ENCODE measurements around the gene SLC5A2. TPM values are rescaled to one million over a fixed set of nuclear protein-coding genes. Genes with fewer than 3 reads are reported as not detected.
"Not testable (repeated sequence)": the region's sequence is repeated elsewhere in the genome, so short reads cannot be mapped to it uniquely, and the experiment has no call there.

Gene SLC5A2
- total and polyA plus RNA-seq, 2 donors from 2014 or later, result 4.8 to 208 TPM

- H3K9me3 ChIP-seq (ENCODE audit: control insufficient read depth in 2 of 3, insufficient read depth in 1 of 3, low read length in 3 of 3), result no peaks in the 10 kb centered on the region
- no peak overlapping the region for H3K4me3 ChIP-seq (ENCODE audit: low read length in 3 of 3)
- H3K27ac ChIP-seq (ENCODE audit: low read depth in 2 of 2, low read length in 2 of 2), result no peak overlapping the region
- H3K36me3 ChIP-seq (ENCODE audit: control insufficient read depth in 2 of 3, insufficient read depth in 3 of 3, low read length in 3 of 3), result no peaks in the 10 kb centered on the region
- DNase-seq (no peak), FAIRE-seq (no peak)
- no peaks in the 10 kb centered on the region for H3K27me3 ChIP-seq (ENCODE audit: control insufficient read depth, insufficient read depth, low read length)
- TF ChIP-seq, protein P1, sequence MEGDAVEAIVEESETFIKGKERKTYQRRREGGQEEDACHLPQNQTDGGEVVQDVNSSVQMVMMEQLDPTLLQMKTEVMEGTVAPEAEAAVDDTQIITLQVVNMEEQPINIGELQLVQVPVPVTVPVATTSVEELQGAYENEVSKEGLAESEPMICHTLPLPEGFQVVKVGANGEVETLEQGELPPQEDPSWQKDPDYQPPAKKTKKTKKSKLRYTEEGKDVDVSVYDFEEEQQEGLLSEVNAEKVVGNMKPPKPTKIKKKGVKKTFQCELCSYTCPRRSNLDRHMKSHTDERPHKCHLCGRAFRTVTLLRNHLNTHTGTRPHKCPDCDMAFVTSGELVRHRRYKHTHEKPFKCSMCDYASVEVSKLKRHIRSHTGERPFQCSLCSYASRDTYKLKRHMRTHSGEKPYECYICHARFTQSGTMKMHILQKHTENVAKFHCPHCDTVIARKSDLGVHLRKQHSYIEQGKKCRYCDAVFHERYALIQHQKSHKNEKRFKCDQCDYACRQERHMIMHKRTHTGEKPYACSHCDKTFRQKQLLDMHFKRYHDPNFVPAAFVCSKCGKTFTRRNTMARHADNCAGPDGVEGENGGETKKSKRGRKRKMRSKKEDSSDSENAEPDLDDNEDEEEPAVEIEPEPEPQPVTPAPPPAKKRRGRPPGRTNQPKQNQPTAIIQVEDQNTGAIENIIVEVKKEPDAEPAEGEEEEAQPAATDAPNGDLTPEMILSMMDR (IDR thresholded peaks at IDR 0.05; ENCODE audit: borderline replicate concordance, extremely low read depth, insufficient read depth), result no peak
- H3K9ac ChIP-seq (ENCODE audit: low read length in 3 of 3), result no peak overlapping the region
- intact Hi-C loops (cut with DNase I), result no loop called here
- H3K4me1 ChIP-seq (ENCODE audit: control insufficient read depth in 2 of 3, insufficient read depth in 2 of 3, low read depth in 1 of 3, low read length in 3 of 3), result no peaks in the 10 kb centered on the region
These were observed 38.4 kb downstream of the SLC5A2 start for GRCh38 chr16:31521368-31521767.

DNA sequence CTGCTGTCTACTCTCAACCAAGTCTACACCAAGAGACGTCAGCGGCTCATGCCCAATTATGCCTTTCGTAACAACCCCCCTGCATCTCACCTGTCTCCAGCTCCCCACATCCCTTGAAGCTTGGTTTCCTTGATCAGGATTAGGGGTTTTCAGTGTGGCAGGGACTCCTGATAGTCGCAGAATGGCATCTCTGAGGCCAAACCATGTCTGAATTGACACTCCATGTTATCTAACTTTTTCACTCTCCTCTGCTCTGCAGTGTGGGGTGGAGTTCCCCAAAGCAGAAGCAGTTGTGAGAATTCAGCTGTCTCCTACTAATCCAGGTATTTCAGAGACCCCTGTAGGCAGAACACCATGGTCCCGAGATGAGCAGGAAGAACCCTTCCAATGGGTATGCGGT is 39.1 kb downstream of the SLC5A2 start:
- no peaks in the 10 kb centered on the region for H3K27me3 ChIP-seq (ENCODE audit: control insufficient read depth, insufficient read depth, low read length)
- H3K27ac ChIP-seq (ENCODE audit: low read depth in 2 of 2, low read length in 2 of 2), result no peak overlapping the region
- no peaks in the 10 kb centered on the region for H3K36me3 ChIP-seq (ENCODE audit: control insufficient read depth in 2 of 3, insufficient read depth in 3 of 3, low read length in 3 of 3)
- FAIRE-seq (no peak), DNase-seq (no peak)
- TF ChIP-seq, protein P1 (IDR thresholded peaks at IDR 0.05; ENCODE audit: borderline replicate concordance, extremely low read depth, insufficient read depth), result no peak
- no peaks in the 10 kb centered on the region for H3K9me3 ChIP-seq (ENCODE audit: control insufficient read depth in 2 of 3, insufficient read depth in 1 of 3, low read length in 3 of 3)
- no peak overlapping the region for H3K9ac ChIP-seq (ENCODE audit: low read length in 3 of 3)
- intact Hi-C loops (cut with DNase I), result no loop called here
- H3K4me1 ChIP-seq (ENCODE audit: control insufficient read depth in 2 of 3, insufficient read depth in 2 of 3, low read depth in 1 of 3, low read length in 3 of 3), result no peaks in the 10 kb centered on the region
- no peak overlapping the region for H3K4me3 ChIP-seq (ENCODE audit: low read length in 3 of 3)

DNA sequence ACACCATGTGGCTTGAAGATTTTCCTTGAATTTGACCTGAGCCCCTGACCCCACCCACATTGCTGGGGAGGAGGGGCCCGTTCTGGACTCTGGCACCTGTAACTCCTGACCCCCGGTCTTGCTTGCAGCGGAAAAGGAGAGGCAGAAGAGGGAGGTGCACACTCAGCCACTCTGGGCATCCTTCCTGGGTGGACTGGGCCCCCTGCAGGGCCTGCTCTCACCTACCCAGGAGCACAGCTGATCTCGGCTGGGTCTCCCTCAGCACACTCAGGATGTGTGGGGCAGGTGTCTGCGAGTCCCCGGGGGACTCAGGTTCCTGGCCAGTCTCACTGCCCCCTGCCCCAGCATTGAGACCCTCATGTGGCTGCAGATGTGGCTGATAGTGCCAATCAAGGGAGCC is 40.8 kb downstream of the SLC5A2 start:
- H3K4me3 ChIP-seq (ENCODE audit: low read length in 3 of 3); DNase-seq; H3K4me1 ChIP-seq (ENCODE audit: control insufficient read depth in 2 of 3, insufficient read depth in 2 of 3, low read depth in 1 of 3, low read length in 3 of 3); H3K9me3 ChIP-seq (ENCODE audit: control insufficient read depth in 2 of 3, insufficient read depth in 1 of 3, low read length in 3 of 3); FAIRE-seq; H3K36me3 ChIP-seq (ENCODE audit: control insufficient read depth in 2 of 3, insufficient read depth in 3 of 3, low read length in 3 of 3); intact Hi-C loops (cut with DNase I); H3K9ac ChIP-seq (ENCODE audit: low read length in 3 of 3); H3K27me3 ChIP-seq (ENCODE audit: control insufficient read depth, insufficient read depth, low read length); H3K27ac ChIP-seq (ENCODE audit: low read depth in 2 of 2, low read length in 2 of 2): not testable (repeated sequence)

- H3K4me3 ChIP-seq (ENCODE audit: low read length in 3 of 3), result no peak overlapping the region
- H3K27me3 ChIP-seq (ENCODE audit: control insufficient read depth, insufficient read depth, low read length), result peaks cover 2% of the 10 kb centered on the region
- H3K4me1 ChIP-seq (ENCODE audit: control insufficient read depth in 2 of 3, insufficient read depth in 2 of 3, low read depth in 1 of 3, low read length in 3 of 3), result peaks cover 0 to 2% (median 0%) of the 10 kb centered on the region in 3 donors
- no peaks in the 10 kb centered on the region for H3K36me3 ChIP-seq (ENCODE audit: control insufficient read depth in 2 of 3, insufficient read depth in 3 of 3, low read length in 3 of 3)
- FAIRE-seq (no peak), DNase-seq (no peak)
- H3K9me3 ChIP-seq (ENCODE audit: control insufficient read depth in 2 of 3, insufficient read depth in 1 of 3, low read length in 3 of 3), result no peaks in the 10 kb centered on the region
- H3K27ac ChIP-seq (ENCODE audit: low read depth in 2 of 2, low read length in 2 of 2), result no peak overlapping the region
- no peak overlapping the region for H3K9ac ChIP-seq (ENCODE audit: low read length in 3 of 3)
- intact Hi-C loops (cut with DNase I), result no loop called here
- TF ChIP-seq, protein P1 (IDR thresholded peaks at IDR 0.05; ENCODE audit: borderline replicate concordance, extremely low read depth, insufficient read depth), result no peak
These were observed 42.2 kb downstream of the SLC5A2 start for GRCh38 chr16:31525113-31525512.
